ENCODE measurements around the gene TNIK. TPM values are rescaled to one million over a fixed set of nuclear protein-coding genes. Genes with fewer than 3 reads are reported as not detected.

Gene TNIK
- total and polyA plus RNA-seq, 2 of the 13 experiments (the other 11 are each of a cell fraction or from before 2014, with no cell fraction given) = 0.15 to 0.22 TPM

DNA sequence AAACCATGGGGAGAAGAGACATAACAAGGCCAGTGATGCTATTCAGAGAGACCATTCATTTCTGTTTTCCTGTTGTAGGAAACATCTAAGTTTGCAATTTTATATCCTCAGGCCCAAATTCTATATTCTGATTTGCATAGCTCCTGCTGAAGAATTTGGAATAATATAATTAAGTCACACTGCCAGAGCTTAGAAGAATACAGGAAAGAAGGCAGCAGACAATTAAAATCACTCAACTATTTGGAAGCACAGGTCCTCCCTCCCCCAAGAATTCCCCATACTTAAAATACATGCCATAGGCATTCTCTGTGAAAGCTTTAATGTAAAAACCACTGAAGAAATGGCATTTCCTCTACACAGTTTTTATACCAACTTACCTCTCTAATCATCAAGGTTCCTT is 366.7 kb downstream of the TNIK start:
- Histone ChIP-seq H3K9ac (ENCODE audit: insufficient read depth, low read depth, low read length) (no peak overlapping the region), H3K4me1 (ENCODE audit: insufficient read depth, low read length) (peaks cover 47% of the 10 kb centered on the region), H2AFZ (ENCODE audit: low read length) (no peak overlapping the region), H3K4me3 (replicated peaks in 1 of 3; ENCODE audit: insufficient read depth in 1 of 3, low read depth in 2 of 3, low read length in 3 of 3) (no peak overlapping the region), H3K4me2 (ENCODE audit: low read depth, low read length) (no peak overlapping the region), H3K27me3 (ENCODE audit: control insufficient read depth in 1 of 2, insufficient read depth in 2 of 2, low read length in 2 of 2) (no peaks in the 10 kb centered on the region), H3K79me2 (ENCODE audit: insufficient read depth, low read length) (no peaks in the 10 kb centered on the region), H4K20me1 (ENCODE audit: insufficient read depth, low read length) (no peaks in the 10 kb centered on the region), H3K9me3 (ENCODE audit: low read length) (peaks cover 6% of the 10 kb centered on the region; the same call in 1 of the 2 replicates), H3K27ac (ENCODE audit: extremely low read length, insufficient read depth, low read length) (peak overlapping the region; percentile 77), H3K36me3 (replicated peaks in 1 of 2; ENCODE audit: control insufficient read depth in 1 of 2, insufficient read depth in 2 of 2, low read length in 2 of 2) (no peaks in the 10 kb centered on the region)
- FAIRE-seq (no peak), ATAC-seq (no peak), DNase-seq (ENCODE audit: low spot score) (no peak)
- CTCF ChIA-PET (ENCODE audit: low intra/inter-chr PET ratio, low total read pairs) = no interaction called here
- intact Hi-C loops (cut with micrococcal nuclease; ENCODE audit: unreplicated experiment) (loop anchor here (5.0 kb wide), 1 partner anchor 36 kb away; no protein-coding TSS in a partner anchor), in situ Hi-C loops (cut with HindIII; ENCODE audit: extremely low pct_ligation_motif_present, low pct_unique_long_range_greater_than_20kb) (no loop called here)
- POLR2A ChIA-PET = interaction anchor here (0.8 kb wide), 1 partner anchor 48 kb away, joined by 3 read pairs; no protein-coding TSS in a partner anchor
- no peak for TF ChIP-seq HDAC2 (CRISPR knock-in tag; IDR thresholded peaks at IDR 0.05)
- TF ChIP-seq CHD4 (IDR thresholded peaks at IDR 0.05; ENCODE audit: borderline replicate concordance, low read length) = no peak
- TF ChIP-seq, protein P1, sequence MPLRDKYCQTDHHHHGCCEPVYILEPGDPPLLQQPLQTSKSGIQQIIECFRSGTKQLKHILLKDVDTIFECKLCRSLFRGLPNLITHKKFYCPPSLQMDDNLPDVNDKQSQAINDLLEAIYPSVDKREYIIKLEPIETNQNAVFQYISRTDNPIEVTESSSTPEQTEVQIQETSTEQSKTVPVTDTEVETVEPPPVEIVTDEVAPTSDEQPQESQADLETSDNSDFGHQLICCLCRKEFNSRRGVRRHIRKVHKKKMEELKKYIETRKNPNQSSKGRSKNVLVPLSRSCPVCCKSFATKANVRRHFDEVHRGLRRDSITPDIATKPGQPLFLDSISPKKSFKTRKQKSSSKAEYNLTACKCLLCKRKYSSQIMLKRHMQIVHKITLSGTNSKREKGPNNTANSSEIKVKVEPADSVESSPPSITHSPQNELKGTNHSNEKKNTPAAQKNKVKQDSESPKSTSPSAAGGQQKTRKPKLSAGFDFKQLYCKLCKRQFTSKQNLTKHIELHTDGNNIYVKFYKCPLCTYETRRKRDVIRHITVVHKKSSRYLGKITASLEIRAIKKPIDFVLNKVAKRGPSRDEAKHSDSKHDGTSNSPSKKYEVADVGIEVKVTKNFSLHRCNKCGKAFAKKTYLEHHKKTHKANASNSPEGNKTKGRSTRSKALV (CRISPR knock-in tag; IDR thresholded peaks at IDR 0.05) = no peak
- TF ChIP-seq KLF16 (CRISPR knock-in tag; IDR thresholded peaks at IDR 0.05) = no peak
- TF ChIP-seq ZNF224 (CRISPR knock-in tag; IDR thresholded peaks at IDR 0.05) = no peak
- TF ChIP-seq, protein P2, sequence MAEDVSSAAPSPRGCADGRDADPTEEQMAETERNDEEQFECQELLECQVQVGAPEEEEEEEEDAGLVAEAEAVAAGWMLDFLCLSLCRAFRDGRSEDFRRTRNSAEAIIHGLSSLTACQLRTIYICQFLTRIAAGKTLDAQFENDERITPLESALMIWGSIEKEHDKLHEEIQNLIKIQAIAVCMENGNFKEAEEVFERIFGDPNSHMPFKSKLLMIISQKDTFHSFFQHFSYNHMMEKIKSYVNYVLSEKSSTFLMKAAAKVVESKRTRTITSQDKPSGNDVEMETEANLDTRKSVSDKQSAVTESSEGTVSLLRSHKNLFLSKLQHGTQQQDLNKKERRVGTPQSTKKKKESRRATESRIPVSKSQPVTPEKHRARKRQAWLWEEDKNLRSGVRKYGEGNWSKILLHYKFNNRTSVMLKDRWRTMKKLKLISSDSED (CRISPR knock-in tag; IDR thresholded peaks at IDR 0.05) = no peak
- TF ChIP-seq, protein P3, sequence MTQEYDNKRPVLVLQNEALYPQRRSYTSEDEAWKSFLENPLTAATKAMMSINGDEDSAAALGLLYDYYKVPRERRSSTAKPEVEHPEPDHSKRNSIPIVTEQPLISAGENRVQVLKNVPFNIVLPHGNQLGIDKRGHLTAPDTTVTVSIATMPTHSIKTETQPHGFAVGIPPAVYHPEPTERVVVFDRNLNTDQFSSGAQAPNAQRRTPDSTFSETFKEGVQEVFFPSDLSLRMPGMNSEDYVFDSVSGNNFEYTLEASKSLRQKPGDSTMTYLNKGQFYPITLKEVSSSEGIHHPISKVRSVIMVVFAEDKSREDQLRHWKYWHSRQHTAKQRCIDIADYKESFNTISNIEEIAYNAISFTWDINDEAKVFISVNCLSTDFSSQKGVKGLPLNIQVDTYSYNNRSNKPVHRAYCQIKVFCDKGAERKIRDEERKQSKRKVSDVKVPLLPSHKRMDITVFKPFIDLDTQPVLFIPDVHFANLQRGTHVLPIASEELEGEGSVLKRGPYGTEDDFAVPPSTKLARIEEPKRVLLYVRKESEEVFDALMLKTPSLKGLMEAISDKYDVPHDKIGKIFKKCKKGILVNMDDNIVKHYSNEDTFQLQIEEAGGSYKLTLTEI (CRISPR knock-in tag; conservative IDR thresholded peaks at IDR 0.05) = no peak
- TF ChIP-seq, protein P4, sequence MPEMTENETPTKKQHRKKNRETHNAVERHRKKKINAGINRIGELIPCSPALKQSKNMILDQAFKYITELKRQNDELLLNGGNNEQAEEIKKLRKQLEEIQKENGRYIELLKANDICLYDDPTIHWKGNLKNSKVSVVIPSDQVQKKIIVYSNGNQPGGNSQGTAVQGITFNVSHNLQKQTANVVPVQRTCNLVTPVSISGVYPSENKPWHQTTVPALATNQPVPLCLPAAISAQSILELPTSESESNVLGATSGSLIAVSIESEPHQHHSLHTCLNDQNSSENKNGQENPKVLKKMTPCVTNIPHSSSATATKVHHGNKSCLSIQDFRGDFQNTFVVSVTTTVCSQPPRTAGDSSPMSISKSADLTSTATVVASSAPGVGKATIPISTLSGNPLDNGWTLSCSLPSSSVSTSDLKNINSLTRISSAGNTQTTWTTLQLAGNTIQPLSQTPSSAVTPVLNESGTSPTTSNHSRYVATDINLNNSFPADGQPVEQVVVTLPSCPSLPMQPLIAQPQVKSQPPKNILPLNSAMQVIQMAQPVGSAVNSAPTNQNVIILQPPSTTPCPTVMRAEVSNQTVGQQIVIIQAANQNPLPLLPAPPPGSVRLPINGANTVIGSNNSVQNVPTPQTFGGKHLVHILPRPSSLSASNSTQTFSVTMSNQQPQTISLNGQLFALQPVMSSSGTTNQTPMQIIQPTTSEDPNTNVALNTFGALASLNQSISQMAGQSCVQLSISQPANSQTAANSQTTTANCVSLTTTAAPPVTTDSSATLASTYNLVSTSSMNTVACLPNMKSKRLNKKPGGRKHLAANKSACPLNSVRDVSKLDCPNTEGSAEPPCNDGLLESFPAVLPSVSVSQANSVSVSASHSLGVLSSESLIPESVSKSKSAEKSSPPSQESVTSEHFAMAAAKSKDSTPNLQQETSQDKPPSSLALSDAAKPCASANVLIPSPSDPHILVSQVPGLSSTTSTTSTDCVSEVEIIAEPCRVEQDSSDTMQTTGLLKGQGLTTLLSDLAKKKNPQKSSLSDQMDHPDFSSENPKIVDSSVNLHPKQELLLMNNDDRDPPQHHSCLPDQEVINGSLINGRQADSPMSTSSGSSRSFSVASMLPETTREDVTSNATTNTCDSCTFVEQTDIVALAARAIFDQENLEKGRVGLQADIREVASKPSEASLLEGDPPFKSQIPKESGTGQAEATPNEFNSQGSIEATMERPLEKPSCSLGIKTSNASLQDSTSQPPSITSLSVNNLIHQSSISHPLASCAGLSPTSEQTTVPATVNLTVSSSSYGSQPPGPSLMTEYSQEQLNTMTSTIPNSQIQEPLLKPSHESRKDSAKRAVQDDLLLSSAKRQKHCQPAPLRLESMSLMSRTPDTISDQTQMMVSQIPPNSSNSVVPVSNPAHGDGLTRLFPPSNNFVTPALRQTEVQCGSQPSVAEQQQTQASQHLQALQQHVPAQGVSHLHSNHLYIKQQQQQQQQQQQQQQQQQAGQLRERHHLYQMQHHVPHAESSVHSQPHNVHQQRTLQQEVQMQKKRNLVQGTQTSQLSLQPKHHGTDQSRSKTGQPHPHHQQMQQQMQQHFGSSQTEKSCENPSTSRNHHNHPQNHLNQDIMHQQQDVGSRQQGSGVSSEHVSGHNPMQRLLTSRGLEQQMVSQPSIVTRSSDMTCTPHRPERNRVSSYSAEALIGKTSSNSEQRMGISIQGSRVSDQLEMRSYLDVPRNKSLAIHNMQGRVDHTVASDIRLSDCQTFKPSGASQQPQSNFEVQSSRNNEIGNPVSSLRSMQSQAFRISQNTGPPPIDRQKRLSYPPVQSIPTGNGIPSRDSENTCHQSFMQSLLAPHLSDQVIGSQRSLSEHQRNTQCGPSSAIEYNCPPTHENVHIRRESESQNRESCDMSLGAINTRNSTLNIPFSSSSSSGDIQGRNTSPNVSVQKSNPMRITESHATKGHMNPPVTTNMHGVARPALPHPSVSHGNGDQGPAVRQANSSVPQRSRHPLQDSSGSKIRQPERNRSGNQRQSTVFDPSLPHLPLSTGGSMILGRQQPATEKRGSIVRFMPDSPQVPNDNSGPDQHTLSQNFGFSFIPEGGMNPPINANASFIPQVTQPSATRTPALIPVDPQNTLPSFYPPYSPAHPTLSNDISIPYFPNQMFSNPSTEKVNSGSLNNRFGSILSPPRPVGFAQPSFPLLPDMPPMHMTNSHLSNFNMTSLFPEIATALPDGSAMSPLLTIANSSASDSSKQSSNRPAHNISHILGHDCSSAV (CRISPR knock-in tag; IDR thresholded peaks at IDR 0.05; ENCODE audit: borderline replicate concordance) = no peak
- TF ChIP-seq FOXA3 (CRISPR knock-in tag; IDR thresholded peaks at IDR 0.05) = no peak
- no peak for TF ChIP-seq ZNF441 (CRISPR knock-in tag; IDR thresholded peaks at IDR 0.05; ENCODE audit: borderline replicate concordance)
- TF ChIP-seq, protein P5, sequence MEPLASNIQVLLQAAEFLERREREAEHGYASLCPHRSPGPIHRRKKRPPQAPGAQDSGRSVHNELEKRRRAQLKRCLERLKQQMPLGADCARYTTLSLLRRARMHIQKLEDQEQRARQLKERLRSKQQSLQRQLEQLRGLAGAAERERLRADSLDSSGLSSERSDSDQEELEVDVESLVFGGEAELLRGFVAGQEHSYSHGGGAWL (CRISPR knock-in tag; IDR thresholded peaks at IDR 0.05) = no peak
- BruUV-seq (replicated peaks) = no TSS peak

All from HepG2 (cell line).